WERI-Rb-1 (cell line): Measurements from ENCODE around the gene KRTAP19-4.

ENCODE experiments used
- DNase-seq: peaks from one replicate; pipeline ENCODE4 v3.0.0-alpha.2; 2020
- H3K27ac ChIP-seq: fragments of 250-450 bp; sonication (Bioruptor Pico); 2 replicates; pipeline ENCODE4 v1.5.1; 2020; ENCODE audit warnings: mild to moderate bottlenecking, moderate library complexity
- H3K27me3 ChIP-seq: fragments of 250-450 bp; sonication (Bioruptor Pico); 2 replicates; pipeline ENCODE4 v1.5.1; 2021; ENCODE audit warnings: mild to moderate bottlenecking, low read depth, moderate library complexity; ENCODE audit not compliant: insufficient read depth, severe bottlenecking
- H3K36me3 ChIP-seq: fragments of 250-450 bp; sonication (Bioruptor Pico); 2 replicates; pipeline ENCODE4 v1.5.1; 2020; ENCODE audit warnings: mild to moderate bottlenecking, moderate library complexity
- H3K4me3 ChIP-seq: 2 replicates; pipeline ENCODE4 v1.5.1; 2011; ENCODE audit warnings: low read depth, mild to moderate bottlenecking, control low read depth, low read length
- H3K9me3 ChIP-seq: fragments of 250-450 bp; sonication (Bioruptor Pico); 2 replicates; pipeline ENCODE4 v1.5.1; 2021; ENCODE audit warnings: mild to moderate bottlenecking, moderate library complexity; ENCODE audit not compliant: severe bottlenecking
- TF ChIP-seq, protein P1 (sequence below): IDR thresholded peaks from 2 replicates; pipeline ENCODE4 v1.5.1; 2011; ENCODE audit warnings: low read depth, mild to moderate bottlenecking, control low read depth, inconsistent platforms, low read length

Gene KRTAP19-4

DNA sequence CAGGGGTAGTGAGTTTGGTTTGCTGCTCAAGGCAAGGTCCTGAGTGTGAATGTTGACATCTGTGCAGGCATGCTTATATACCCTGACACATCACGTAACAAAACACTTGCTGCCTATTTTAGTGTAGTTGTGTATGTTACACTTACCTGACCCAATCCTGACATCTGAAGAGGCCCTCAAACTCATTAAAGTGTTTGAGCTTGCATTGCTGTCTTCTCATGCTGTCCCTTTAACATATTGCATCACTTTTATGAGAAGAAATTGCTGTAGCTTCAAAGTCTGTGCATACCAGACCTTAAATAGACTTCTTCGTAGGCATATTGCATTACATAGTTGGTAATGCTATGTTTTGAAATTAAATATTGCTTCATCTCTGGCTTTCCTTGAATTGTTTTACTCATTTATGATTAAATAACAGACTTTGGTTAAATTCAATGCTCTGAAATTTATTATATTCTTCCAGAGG is 5.0 kb downstream of the KRTAP19-4 start, which contains the start of gene KRTAP19-3:
Gene KRTAP19-3, minus strand, starts transcription at position 51 of the 466 bp plus-strand sequence. CDS start 56 bp downstream, outside the sequence.
- DNase-seq = no peak
- Histone ChIP-seq H3K27ac (no peak within 1 kb of the TSS), H3K4me3 (no peak within 1 kb of the TSS), H3K9me3 (no peaks in the 10 kb centered on the region), H3K27me3 (peaks cover 79% of the 10 kb centered on the region), H3K36me3 (no peaks in the 10 kb centered on the region)
- TF ChIP-seq, protein P1, sequence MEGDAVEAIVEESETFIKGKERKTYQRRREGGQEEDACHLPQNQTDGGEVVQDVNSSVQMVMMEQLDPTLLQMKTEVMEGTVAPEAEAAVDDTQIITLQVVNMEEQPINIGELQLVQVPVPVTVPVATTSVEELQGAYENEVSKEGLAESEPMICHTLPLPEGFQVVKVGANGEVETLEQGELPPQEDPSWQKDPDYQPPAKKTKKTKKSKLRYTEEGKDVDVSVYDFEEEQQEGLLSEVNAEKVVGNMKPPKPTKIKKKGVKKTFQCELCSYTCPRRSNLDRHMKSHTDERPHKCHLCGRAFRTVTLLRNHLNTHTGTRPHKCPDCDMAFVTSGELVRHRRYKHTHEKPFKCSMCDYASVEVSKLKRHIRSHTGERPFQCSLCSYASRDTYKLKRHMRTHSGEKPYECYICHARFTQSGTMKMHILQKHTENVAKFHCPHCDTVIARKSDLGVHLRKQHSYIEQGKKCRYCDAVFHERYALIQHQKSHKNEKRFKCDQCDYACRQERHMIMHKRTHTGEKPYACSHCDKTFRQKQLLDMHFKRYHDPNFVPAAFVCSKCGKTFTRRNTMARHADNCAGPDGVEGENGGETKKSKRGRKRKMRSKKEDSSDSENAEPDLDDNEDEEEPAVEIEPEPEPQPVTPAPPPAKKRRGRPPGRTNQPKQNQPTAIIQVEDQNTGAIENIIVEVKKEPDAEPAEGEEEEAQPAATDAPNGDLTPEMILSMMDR = no peak

DNA sequence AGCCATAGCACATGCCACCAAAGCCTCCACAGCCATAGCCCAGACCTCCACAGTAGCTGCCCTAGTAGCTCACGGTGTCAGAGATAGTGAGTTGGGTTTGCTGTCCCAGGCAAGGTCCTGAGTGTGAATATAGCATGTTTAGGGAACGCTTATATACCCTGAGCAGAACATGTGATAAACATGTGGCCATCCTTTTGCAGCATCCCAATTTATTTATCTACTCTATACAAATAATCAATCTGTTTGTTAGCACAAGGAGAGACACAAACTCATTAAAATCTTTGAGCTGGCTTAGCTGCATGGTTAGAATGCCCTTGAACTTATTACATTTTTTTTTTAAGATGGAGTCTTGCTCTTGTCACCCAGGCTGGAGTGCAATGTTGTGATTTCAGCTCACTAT is 9.6 kb downstream of the KRTAP19-4 start, which contains the start of gene KRTAP19-2:
Gene KRTAP19-2, minus strand, starts transcription at position 101 of the 400 bp plus-strand sequence. Its CDS starts 88 bp downstream, at position 13.
- no peak for DNase-seq
- TF ChIP-seq, protein P1 = no peak
- H3K27me3 ChIP-seq = peaks cover 60% of the 10 kb centered on the region
- H3K27ac ChIP-seq = no peak within 1 kb of the TSS
- H3K9me3 ChIP-seq = peaks cover 7% of the 10 kb centered on the region
- H3K36me3 ChIP-seq = no peaks in the 10 kb centered on the region
- no peak within 1 kb of the TSS for H3K4me3 ChIP-seq

DNA sequence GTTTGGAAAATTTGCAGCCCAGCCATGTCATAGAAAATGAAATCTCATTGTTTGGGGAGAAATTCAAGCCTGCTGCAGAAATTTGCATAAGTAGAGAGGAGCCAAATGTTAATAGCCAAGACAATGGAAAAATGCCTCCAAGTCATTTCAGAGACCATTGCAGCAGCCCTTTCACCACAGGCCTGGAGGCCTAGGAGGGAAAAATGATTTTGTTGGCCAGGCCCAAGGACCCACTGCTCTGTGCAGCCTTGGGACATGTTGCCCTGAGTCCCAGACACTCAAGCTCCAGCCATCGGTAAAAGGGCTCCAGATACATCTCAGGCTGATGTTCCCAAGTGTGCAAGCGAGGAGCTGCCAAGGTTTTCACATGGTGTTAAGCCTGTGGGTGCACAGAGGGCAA is 10.8 kb downstream of the KRTAP19-4 start:
- Histone ChIP-seq H3K36me3 (no peaks in the 10 kb centered on the region), H3K4me3 (no peak overlapping the region), H3K27ac (no peak overlapping the region), H3K27me3 (peaks cover 54% of the 10 kb centered on the region), H3K9me3 (peaks cover 7% of the 10 kb centered on the region)
- TF ChIP-seq, protein P1 = no peak
- no peak for DNase-seq

DNA sequence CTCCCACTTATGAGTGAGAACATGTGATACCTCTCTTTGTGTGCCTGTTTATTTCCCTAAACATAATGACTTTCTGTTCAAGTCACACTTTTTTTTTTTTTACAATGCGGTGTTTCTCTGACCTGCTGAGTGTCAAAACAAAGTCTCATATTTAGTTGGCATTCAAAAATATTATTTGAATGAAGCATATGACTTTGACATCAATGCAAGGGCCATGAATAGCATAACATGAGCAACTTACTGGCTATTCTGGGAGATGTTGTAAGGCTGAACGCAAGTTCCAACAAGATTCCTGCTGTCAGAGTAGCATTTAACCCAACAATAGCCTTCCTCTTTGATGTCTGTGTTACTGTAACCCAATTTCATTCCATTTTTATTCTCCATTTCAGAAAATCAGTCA is 14.8 kb downstream of the KRTAP19-4 start:
- Histone ChIP-seq H3K9me3 (peaks cover 7% of the 10 kb centered on the region), H3K4me3 (no peak overlapping the region), H3K27me3 (peaks cover 62% of the 10 kb centered on the region), H3K36me3 (no peaks in the 10 kb centered on the region), H3K27ac (no peak overlapping the region)
- TF ChIP-seq, protein P1 = no peak
- DNase-seq = no peak

DNA sequence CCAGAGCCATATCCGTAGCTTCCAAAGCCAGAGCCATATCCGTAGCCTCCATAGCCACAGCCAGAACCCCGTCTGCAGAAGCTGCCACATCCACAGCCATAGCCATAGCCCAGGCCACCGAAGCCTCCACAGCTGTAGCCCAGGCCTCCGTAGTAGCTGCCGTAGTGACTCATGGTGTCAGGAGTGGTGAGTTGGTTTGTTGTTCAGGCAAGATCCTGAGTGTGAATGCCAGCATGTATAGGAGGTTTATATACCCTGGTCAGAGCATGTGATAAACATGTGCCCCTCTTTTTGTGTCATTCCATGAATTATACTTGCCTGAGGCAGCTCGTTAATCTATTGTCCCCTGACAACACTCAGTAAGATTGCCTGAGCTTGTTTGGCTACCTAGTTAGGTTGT is 16.8 kb downstream of the KRTAP19-4 start, which contains the start of gene KRTAP19-1:
Gene KRTAP19-1, minus strand, starts transcription at position 223 of the 400 bp plus-strand sequence. Its CDS starts 50 bp downstream, at position 173.
- no peaks in the 10 kb centered on the region for H3K36me3 ChIP-seq
- no peak within 1 kb of the TSS for H3K27ac ChIP-seq
- peaks cover 71% of the 10 kb centered on the region for H3K27me3 ChIP-seq
- TF ChIP-seq, protein P1 = no peak
- DNase-seq = no peak
- H3K4me3 ChIP-seq = no peak within 1 kb of the TSS
- no peaks in the 10 kb centered on the region for H3K9me3 ChIP-seq

DNA sequence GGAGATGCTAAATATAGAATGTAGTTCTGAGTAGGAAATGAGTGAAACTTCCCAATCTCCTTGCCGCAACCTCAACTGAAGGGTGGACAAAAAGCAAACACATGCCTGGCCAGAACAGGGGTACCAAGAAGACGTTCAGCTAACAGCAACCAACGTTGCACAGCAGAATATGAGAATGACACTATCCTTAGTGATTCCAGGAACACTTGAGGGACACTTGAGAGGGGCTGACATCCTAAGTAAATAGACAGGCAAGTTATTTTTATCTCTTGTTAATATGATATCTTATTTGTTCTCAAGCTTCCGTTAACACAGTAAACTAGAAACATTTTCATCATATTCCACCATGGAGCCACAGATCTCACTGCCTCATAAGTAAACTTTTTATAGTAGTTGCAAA is 17.7 kb downstream of the KRTAP19-4 start:
- no peaks in the 10 kb centered on the region for H3K9me3 ChIP-seq
- peaks cover 70% of the 10 kb centered on the region for H3K27me3 ChIP-seq
- DNase-seq = no peak
- no peak overlapping the region for H3K4me3 ChIP-seq
- TF ChIP-seq, protein P1 = no peak
- H3K27ac ChIP-seq = no peak overlapping the region
- no peaks in the 10 kb centered on the region for H3K36me3 ChIP-seq
